ENCODE results near the gene DTYMK. TPM values are rescaled to one million over a fixed set of nuclear protein-coding genes. Genes with fewer than 3 reads are reported as not detected.
A peak's percentile ranks its signal among the peaks of the same experiment; 100 is the strongest.

Gene DTYMK
- total RNA-seq, 4 donors from 2014 or later: 14.6 to 40.3 (median 21.9) TPM

DNA sequence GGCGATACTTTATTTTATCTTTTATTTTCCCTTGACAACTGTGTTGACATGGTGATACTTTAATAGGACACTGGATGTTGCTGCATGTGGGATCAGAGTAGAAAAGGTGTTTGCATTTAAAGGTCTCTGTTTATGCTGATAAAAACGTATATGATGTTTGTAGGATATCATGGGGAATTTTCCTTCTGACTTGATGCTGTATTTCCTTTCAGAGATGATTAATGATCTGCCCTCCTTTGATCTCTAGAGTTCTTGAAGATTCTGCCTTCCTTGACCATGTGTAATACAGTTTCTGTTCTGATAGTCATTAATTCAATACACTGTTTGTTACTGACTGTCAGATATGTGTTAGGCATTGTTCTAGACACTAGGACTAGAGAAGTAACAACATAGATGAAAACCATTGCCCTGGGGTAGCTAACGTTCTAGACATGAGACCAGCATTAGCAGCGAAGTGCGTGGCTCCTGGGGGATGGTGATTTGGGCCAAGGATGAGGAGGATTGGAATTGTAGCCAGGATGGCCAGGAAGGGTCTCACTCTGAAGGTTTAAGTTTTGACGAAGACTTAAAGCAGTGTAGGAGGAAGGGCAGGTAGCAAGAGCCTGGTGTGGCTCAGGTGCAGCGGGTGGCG, 46.3 kb downstream of the DTYMK start:
- H3K27ac ChIP-seq: no peak overlapping the region
- H3K4me3 ChIP-seq: no peak overlapping the region
- no peak for TF ChIP-seq POLR2A (IDR thresholded peaks at IDR 0.05)
- TF ChIP-seq, protein P1, sequence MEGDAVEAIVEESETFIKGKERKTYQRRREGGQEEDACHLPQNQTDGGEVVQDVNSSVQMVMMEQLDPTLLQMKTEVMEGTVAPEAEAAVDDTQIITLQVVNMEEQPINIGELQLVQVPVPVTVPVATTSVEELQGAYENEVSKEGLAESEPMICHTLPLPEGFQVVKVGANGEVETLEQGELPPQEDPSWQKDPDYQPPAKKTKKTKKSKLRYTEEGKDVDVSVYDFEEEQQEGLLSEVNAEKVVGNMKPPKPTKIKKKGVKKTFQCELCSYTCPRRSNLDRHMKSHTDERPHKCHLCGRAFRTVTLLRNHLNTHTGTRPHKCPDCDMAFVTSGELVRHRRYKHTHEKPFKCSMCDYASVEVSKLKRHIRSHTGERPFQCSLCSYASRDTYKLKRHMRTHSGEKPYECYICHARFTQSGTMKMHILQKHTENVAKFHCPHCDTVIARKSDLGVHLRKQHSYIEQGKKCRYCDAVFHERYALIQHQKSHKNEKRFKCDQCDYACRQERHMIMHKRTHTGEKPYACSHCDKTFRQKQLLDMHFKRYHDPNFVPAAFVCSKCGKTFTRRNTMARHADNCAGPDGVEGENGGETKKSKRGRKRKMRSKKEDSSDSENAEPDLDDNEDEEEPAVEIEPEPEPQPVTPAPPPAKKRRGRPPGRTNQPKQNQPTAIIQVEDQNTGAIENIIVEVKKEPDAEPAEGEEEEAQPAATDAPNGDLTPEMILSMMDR (IDR thresholded peaks at IDR 0.05): no peak
- H3K36me3 ChIP-seq: peaks cover 0 to 9% (median 0%) of the 10 kb centered on the region in 3 donors
- intact Hi-C loops (cut with DNase I): no loop called here
- 82 to 86% methylated on average over 8 of the region's 8 CpGs for WGBS, 2 donors
- DNase-seq: no peak
- H3K9me3 ChIP-seq: no peaks in the 10 kb centered on the region
- H3K4me1 ChIP-seq: peaks cover 15 to 56% (median 33%) of the 10 kb centered on the region in 3 donors
- no peaks in the 10 kb centered on the region for H3K27me3 ChIP-seq

DNA sequence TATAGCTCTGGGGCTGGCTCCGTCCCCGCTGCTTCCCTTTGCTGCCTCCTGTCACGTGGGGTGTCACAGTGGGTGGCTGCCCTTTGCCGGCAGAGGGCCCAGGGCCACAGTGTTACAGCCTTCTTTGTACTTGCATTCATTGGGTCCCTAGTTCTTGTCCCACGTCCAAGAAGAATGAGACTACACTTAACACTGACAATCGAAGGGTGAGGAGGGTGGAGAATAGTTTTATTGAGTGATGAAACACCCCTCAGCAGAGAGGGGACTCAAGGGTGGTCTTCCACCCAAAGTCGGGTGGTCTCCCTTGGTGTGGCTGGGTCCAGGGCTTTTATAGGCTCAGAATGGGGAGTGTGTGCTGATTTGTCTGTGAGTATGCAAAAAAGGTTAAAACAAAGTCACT, 47.2 kb downstream of the DTYMK start:
- TF ChIP-seq, protein P1 (IDR thresholded peaks at IDR 0.05): no peak
- TF ChIP-seq POLR2A (IDR thresholded peaks at IDR 0.05): no peak
- intact Hi-C loops (cut with DNase I): no loop called here
- Histone ChIP-seq H3K9me3 (no peaks in the 10 kb centered on the region), H3K4me1 (peaks cover 18 to 65% (median 39%) of the 10 kb centered on the region in 3 donors), H3K36me3 (peaks cover 0 to 11% (median 0%) of the 10 kb centered on the region in 3 donors), H3K4me3 (peak overlapping the region in 1 of 4 donors; percentile 99), H3K27me3 (no peaks in the 10 kb centered on the region), H3K27ac (no peak overlapping the region)
- WGBS, 2 donors: 90% methylated on average over 6 to 7 of the region's 7 CpGs
- no peak for DNase-seq

DNA sequence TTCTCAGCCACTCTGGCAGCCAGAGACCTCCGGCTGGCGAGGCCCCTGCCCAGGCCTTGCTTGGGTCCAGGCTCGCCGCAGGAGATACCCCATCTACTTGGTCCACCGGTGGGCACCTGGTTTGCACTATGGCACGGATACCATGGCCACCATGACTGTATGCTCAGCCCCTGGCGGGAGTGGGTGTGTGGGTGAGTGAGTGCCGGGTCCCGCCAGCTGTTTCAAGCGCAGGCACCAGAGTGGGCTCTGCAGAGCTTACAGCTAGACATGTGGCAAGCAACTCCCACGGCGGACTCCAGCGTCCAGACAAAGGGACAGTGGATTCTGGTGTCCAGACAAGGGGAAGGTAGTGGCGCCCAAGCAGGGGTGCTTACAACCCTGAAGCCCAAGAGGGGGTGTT, 47.7 kb downstream of the DTYMK start:
- no peak for TF ChIP-seq POLR2A (IDR thresholded peaks at IDR 0.05)
- TF ChIP-seq, protein P1 (IDR thresholded peaks at IDR 0.05): no peak
- intact Hi-C loops (cut with DNase I): no loop called here
- H3K36me3 ChIP-seq: peaks cover 0 to 13% (median 0%) of the 10 kb centered on the region in 3 donors
- peaks cover 18 to 68% (median 39%) of the 10 kb centered on the region in 3 donors for H3K4me1 ChIP-seq
- no peak for DNase-seq
- no peak overlapping the region for H3K27ac ChIP-seq
- no peaks in the 10 kb centered on the region for H3K9me3 ChIP-seq
- peak overlapping the region in 3 of 4 donors; percentile 72 to 99 (median 90) for H3K4me3 ChIP-seq
- no peaks in the 10 kb centered on the region for H3K27me3 ChIP-seq
- 91 to 95% methylated on average over 7 to 10 of the region's 14 CpGs for WGBS, 2 donors

DNA sequence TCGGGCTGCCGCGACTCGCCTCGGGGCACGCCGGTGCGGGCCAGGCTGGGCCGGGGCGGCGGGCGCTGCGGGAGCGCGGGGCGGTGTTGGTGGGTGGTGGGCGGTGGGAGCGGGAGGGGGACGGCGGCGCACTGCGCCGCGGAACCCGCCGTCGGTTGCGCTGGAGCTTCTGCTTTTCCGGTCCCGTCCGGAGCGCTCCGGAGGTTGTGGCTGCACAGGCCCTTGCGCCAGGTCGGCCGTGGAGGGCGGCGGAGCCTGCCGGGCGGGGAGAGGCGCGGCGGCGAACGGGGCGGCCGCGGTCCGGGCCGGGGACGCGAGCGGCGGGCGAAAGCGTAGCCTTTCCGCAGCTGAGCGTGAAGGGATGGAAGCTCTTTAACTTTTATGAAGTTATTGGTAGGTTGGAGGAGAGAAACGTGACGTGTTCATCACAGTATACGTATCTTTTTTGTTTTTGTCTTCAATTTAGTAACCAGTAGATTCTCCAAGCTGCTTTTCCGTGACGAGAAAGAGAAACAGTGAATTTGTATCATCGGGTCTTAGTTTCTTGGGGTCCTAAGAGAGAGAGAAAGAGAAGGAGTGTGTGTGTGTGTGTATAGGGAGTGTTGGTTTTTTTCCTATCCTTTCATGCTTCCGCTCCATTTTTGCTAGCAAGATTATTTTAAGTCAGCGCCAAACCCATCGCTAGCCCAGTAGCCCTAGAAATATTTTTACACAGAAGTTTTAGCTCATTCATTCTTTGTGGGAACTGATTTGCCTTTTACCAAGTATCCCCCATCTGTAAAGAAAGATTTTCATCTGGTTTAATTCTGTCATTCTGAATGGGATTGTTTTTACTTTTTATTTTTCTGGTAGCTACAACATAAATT, 48.6 kb downstream of the DTYMK start:
- H3K27me3 ChIP-seq: no peaks in the 10 kb centered on the region
- intact Hi-C loops (cut with DNase I): no loop called here
- DNase-seq: no peak
- no peaks in the 10 kb centered on the region for H3K9me3 ChIP-seq
- H3K27ac ChIP-seq: peak overlapping the region; percentile 95 to 100 (median 100)
- H3K4me1 ChIP-seq: peaks cover 18 to 74% (median 39%) of the 10 kb centered on the region in 3 donors
- 1% methylated on average over 9 to 32 of the region's 67 CpGs for WGBS, 2 donors
- peak overlapping the region; percentile 72 to 99 (median 86) for H3K4me3 ChIP-seq
- TF ChIP-seq, protein P1 (IDR thresholded peaks at IDR 0.05): no peak
- peaks cover 7 to 19% (median 8%) of the 10 kb centered on the region in 3 donors for H3K36me3 ChIP-seq
